Activated CD4-positive, alpha-beta T cell treated with anti-CD3 and anti-CD28 coated beads, Interleukin-2, amount 50 U/mL, for 1 hour (primary cell): ENCODE results near the gene ACTN4.

ENCODE experiments used
- DNase-seq: peaks from one replicate; pipeline ENCODE4 v3.0.0-alpha.2; 2020

Gene ACTN4

DNA sequence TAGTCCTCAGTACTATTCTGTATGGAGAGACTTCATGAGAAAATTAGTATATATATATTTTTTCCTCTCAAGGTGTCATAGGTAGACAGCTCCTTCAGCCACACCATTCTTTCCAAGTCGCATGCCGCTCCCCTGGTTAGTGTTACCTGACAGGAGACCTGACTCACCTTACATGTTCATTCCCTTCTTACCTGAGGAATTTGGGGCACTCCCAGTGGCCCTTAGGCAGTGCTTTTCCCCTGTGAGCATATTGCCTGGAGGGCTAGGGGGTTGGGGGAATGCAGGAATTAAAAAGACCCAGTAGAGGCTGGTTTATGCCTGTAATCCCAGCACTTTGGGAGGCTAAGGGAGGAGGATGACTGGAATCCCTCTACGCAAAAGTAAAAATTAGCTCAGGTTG, 9.0 kb upstream of the ACTN4 start:
- no peak for DNase-seq

DNA sequence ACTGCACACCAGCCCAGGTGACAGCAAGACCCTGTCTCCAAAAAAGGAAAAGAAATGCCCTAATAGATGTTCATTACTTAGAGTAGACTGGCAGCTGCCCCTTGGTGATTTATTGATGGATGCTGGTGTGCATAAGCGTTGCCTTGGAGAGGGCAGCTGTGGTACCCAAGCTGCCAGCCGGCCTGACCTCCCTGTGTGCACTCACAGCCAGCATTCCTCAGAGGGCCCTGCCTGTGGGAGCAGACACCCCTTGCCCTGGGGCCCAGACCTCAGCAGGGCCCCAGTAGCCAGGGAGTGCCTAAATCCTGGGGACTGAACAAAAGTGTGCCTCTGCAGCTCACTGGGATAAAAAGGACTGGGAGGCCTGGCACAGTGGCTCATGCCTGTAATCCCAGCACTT, 7.8 kb upstream of the ACTN4 start:
- no peak for DNase-seq

DNA sequence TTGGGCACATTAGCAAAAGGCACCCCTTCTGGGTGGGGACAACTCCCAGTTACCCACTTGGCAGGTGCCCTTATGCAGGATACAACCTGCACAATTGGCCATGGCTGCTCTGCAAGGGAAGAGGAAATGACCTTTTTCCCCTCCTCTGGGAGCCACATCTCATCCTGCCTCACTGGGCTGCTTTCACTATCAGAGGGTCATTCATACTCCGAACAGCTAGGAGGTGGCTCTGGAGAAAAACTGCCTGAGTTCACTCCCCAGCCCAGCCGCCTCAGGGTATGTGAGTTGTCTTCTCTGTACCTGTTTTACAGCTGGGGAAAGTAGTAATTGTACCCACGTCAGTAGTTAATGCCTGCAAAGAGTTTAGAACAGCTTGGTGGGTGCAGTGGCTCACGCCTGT, 7.1 kb upstream of the ACTN4 start:
- no peak for DNase-seq

DNA sequence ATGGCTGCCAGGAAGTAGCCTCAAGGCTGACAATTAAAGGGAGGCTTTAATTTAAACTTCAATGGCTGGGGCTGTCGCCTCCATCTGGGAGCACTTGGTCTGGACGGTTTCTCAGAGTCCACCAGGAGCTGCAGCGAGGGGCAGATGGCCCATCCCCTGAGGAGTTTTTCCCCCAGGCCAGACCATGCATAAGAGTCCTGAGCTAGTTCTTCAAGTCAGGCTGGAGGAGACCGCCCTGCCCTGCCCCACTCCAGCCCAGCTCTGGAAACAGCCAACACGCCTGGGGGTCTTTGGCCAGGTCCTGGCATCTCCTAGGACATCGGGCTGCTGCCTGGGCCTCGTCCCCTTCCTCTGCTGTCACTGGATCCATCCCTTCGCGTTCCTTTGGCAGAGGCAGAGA, 5.3 kb upstream of the ACTN4 start:
- DNase-seq: no peak

DNA sequence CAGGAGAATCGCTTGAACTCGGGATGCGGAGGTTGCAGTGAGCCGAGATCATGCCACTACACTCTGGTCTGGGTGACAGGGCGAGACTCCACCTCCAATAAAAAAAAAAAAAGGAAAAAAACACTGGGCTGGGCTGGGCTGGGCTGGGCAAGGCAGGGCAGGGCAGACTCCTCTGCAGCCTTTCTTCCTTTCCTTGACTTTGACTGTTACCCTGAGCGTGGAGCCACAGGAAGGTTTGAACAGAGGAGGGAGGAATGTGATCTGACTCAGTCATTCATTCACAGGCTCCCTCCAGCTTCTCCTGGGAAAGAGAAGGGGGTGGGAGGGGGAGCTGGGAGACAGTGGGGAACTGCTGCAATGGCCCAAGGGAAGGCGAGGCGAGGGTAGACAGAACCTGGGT, 2.7 kb upstream of the ACTN4 start:
- no peak for DNase-seq

DNA sequence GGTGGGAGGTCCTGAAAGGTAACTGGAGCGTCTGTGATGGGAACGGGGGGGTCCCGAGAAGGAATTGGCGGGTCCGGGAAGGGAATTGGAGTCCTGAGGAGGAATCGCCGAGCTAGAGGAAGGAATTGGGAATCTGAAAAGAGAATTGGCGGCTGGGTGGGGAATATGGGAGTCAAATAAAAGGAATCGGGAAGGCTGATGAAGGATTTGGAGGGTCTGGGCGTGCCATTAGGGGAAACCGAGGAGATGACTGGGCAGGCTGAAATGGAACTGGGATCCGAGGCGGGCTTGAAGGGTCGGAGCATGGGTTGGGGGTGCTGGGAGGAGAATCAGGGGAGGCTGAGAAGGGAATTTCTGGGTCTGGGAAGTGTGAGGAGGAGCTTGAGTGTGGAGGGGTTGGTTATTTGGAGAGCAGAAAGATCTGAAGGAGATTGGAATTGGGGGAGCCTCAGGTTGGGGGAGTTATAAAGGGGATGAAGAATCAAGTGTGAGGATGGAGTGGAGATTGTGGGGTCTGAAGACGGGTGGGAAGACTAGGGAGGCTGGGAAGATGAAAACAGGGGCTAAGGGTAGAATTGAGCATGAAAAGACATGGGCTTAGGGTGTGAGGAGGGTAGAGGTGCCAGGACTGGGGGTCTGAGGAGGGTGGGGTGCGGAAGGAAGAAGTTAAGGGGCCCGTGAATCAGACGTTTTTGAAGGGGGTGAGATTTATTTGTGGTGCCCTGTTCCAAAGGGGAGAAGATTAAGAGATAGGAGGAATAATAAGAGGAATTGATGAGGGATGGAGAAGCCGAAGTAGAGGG, 718 bp downstream of the ACTN4 start:
- no peak for DNase-seq

DNA sequence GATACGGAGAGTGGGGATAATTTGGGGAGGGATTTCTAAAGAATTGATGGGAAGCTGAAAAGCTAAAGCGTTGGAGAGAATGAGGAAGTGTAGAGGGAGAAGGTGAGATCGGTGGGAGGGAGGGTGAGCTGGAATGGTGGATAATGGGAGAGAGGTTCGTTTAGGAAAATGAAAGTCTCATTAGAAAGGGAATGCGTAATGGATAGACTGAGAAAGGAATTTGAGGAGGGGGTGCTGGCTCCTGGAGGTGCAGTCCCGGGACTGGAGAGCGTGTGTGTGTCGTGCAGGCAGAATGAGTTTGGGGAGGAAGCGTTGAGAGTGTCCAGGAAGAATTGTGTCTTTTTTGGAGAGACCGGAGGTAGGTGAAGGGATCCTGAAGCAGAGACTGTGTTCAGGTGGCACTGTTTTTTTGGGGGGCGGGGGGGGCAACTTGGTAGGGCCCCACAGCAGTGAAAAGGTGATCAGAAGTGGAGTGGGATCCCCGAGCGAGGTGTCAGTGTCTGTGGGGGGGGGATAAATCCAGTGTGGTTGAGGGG, 1.4 kb downstream of the ACTN4 start:
- no peak for DNase-seq

DNA sequence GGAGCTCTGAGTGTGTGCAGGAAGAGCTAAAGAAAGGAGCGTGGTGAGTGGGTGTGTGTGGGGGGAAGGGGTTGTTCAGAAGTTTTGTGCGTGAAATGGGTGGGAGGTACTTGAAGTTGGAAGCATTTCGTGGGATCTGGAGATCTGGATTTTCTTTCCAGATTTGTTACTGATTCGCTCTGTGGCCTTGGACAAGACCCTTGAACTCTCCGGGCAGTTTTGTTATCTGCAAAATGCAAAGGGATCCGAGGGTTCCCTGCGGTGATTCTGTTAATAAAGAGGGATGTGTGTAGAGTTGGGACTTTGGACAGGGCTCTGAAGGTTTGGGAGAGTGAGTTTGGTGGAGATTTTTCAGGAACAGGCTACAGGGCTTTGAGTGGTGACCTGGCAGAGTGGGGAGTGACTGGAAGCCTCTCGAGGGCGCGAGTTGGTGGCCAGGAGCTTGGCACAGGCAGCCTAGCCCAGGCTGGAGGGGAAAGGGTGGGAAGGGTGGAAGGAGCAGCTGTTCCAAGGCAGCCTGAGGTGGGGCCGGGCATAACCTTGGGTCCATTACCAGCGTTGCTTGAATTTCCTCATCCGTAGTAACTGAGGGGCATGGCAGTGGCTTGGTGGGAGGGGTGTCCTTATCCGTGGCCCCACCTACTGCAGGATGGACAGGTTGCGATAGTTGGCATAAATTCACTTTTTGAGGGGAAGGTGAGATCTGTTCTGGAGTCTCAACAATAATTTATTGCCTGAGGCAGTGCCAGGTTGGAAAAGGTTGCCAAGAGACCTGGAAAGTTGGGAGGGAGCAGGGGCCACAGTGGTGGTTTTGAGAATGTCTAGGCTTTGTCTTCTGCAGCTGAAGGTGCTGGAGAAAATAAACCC, 2.1 kb downstream of the ACTN4 start:
- no peak for DNase-seq

DNA sequence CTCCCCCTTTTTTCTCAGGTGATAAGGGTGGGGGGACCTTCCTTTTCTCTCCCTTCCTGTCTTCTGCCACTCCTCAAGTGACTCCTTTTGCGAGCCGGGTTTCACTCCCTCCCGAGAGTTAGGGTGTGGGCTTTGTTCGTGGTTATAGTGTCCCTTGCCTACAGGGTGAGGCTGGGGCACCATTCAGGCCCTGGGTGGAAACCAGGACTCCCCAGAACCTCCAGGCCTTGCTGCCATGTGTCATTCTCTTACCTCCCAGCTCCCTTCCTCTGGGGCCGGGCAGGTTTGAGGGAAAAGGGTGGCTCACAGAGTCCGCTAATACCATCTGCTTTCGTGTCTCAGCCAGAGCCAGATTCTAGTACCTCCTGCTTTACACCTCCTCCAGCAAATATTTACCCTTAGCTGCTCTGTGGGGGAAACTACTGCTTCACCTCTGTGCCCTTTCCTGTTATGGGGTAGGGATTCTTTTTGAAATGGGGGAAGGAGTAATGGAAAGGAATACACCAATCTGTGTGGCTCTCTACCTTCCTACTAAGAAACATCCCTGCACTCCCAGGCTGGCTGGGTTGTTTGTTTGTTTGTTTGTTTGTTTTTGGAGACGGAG, 2.8 kb downstream of the ACTN4 start:
- DNase-seq: no peak

DNA sequence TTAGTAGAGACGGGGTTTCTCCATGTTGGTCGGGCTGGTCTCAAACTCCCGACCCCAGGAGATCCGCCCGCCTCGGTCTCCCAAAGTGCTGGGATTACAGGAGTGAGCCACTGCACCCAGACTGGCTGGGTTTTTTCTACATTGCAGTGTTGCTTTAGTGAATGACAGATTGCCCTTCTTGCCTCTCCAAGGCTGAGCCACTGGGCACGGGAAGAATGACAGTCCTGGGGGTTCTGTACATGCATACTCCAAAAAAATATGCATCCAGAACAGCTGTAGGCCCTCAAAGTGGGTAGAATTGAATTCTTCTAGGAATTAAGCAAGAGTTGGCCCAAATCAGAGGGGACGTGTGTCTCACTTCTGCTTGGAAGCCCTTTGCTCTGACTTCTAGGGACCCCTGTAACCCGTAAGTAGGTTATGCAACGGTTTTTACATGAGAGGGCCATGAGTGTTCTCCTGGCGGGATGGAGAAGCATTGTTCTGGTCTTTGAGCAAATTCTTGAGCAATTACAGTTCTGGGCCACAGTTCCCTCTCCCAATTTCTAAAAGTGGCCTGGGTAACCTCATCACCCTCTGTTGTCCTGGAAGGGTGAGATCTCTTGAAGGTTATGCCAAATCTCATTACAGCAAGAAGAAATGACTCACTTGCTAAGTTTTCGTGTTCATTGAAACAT, 3.6 kb downstream of the ACTN4 start:
- DNase-seq: no peak

DNA sequence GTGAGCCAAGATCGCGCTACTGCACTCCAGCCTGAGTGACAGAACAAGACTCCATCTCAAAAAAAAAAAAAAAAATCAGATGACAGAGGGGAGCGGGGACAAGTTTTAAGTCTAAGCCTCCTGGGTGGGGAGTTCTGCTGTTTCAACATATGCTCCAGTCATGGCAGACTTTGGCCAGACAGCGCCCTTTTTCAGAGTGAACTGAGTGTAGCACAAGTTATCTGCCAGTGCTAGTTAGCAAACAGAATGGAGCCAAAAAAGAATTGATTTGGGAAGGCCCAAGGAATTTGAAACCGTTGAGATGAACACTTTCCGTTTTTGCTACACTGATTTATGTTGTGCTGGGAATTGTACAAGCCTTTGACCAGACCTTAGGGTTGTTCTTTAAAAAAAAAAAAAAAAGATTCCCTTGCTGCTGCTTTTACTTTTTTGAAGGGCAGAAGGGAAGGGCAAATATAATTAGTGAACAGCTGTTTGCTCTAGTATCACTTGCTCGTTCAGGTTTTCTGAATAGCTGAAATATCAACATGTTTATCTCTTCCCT, 5.7 kb downstream of the ACTN4 start:
- no peak for DNase-seq

DNA sequence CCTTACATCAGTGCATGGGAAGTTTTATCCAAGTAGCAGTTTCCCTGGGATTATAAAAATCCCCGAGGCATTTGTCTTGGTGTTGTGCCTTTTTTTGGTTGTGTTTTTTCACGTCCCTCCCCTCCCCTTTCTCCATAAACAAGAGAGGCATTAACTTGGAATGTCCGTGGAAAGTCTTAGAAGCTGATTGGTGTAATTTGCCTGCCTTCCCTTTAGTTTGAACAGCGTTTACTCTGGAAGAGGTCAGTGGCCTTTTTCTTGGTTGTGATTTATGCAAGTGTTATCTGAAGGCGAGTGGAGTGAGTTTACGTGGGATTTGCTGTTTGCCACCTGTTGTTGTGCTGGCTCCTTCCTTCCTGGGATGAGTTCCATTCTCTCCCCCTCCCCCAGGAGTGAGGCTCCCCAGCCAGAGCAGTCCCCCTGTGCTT, 7.2 kb downstream of the ACTN4 start:
- DNase-seq: no peak

DNA sequence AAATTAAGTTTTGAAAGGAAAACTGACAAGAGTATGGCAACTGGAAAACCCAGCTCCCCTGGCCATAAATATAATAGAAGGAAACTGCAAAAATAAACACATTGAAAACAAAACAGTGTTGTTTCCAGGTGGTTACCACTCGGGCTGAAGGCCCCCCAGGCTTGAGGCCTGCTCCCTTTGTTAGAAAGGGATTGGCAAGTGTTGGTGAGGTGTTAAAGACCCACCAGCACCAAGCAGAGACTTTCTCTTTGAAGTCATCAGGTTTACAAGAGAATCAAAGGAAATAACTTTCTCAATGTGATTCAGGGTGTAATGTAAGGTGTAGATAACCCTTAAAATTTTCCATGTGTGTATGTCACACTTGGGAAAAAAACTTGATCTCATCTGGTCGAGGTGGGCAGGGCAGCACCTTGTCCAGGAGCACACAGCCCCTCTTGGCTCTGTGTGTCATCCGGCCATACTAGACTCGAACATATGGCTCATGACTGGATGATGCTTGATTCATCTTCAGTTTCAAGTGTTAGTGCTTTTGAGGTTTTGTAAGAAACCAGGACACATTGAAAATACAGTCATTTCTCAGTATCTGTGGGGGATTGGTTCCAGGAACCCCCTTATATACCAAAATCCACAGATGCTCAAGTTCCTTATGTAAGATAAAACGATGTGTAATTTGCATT, 7.8 kb downstream of the ACTN4 start:
- DNase-seq: no peak

DNA sequence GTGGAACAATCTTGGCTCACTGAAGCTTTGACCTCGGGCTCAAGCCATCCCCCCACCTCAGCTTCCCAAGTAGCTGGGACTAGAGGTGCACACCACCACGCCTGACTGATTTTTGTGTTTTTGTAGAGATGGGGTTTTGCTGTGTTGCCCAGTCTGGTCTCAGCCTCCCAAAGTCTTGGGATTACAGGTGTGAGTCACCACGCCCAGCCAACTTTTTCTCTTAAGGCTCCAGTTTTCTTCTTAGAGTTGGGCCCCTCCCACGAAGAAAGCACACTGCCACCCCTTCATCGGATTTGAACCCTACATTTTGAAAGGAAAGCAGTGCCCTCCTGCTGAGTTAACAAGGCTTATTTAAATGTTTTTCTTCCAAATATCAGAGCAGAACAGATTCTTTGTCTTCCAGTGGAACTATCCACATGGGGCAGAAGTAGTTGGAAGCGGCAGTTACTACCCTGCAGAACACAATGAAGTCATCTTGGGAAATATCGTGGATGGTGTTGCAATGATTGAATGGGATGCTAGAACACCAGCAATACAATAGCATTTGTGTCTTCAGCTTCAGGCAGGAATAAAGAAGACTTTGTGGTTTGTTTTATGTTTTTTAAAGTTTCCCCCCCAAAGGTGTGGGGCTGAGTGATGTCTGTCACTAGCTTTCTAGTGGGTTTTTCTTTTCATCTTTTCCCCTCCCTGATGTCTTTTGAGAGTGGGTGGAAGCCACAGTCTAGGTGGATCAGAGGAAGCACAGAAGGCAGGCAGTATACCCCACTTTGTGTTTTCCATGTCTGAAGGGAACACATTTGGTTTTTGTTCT, 8.9 kb downstream of the ACTN4 start:
- DNase-seq: peak; percentile 38

DNA sequence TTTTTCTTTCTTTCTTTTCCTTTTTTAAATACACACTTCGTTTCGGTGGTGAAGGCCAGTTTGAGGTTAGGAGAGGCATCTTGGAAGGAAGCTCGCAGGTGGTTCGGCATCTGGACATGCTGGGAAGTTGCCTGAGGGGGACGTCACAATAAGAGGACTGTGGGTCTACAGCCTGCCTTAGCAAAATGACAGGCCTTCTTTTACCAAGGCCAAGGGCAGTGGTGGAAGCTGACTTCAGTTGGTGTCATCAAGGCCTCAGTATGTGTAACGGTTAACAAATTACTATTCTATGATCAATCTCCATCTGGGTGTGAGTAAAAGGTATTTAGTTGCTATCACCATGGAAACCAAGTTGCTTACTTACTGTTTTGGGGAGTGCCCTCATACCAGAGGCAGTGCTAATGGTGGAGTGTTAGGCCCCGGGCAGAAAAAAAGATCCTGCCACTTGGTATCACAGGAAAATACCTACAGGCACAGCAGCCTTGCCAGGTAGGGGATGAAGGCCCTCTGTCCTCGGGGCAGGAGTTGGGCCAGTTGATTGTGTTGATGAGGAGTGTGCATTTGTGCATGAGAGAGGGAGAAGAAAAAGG, 10.3 kb downstream of the ACTN4 start:
- DNase-seq: no peak

DNA sequence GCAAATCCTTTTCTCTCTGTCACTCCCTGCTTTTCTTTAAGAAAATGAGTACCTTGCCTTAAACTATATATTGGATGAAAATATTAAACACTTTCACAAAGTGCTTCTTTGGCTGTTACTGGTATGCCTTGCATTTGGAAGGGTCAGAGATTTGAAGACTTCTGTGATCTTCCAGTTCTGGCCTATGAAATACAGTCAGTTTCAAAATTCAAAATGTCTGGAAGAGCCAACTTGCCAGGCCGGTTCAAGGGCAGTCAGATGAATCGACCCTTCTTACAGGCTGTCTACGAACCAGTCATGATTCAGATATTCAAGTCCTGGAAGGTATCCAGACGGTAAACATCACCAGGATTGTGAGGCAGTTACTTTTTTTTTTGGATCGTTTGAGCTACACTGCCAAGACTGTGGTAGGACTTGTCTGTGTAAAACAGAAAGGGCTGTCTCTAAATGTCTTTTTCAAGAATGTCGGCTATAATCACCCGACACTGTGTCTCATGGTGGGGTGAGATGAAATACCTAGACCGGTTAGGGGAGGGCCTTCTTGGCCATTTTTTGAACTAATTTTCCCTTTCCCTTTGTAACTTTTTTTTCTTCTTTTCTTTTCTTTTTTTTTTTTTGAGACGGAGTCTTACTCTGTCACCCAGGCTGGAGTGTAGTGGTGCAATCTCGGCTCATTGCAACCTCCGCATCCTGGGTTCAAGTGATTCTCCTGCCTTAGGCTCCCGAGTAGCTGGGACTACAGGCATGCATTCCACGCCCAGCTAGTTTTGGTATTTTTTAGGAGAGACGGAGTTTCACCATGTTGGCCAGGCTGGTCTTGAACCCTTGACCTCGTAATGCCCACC, 11.2 kb downstream of the ACTN4 start:
- no peak for DNase-seq

DNA sequence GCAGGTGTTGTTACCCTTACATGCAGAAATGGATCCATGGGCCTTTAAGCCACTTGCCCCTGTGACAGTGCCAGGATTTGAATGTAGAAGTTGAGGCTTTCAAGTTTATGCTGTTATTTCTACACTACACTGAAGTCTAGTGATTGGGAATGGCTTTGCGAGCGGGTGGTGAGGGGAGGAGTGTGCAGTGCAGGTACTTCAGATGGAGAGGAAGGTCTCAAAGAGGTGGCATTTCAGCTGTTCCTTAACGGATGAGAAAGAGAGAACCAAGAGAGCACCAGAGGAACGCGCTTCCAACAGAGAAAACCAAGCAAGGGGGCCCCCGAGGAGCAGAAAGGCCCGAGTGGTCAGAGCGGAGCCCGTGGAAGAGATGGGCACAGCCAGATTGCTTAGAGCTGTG, 13.3 kb downstream of the ACTN4 start:
- DNase-seq: no peak

DNA sequence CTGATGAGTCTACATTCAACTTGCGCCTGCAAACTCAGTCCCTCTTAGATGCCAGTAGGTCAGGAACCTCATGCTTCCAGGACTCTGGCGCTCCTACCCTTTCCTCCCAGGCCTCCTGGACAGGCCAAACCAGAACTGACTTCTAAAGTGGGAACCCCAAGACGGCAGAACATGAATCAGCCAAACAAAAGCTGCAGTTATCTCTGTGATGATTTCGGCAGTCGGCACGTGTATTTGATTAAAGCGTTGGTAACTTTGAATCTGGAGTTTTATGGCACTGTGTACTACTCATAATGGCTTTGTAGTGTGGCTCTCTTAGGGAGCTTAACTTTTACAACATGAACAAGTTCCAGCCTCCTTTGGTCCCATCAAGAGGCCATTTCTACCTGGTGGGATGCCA, 13.7 kb downstream of the ACTN4 start:
- DNase-seq: no peak

DNA sequence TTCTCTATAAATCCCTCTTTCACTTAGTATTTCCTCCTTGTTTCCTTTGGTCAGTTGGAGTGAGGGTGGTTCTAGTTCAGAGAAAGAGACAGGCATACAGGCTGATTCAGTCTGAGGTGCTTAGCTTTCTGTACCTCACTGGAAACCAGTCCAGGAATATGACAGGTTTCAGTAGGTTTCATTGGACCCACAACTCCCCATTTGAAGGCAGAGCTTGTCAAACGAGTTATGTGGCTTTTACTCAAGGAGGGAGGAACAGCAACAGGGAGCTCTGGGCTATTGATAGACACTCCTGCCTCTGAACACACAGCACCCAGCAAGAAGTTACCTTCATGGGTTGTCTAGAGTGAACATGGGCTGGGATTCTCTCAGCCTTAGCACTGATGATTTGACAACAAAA, 14.5 kb downstream of the ACTN4 start:
- no peak for DNase-seq
